ENCODE data around the gene RWDD2A.
"Not testable (repeated sequence)": the region's sequence is repeated elsewhere in the genome, so short reads cannot be mapped to it uniquely, and the experiment has no call there.

RWDD2A gene

DNA sequence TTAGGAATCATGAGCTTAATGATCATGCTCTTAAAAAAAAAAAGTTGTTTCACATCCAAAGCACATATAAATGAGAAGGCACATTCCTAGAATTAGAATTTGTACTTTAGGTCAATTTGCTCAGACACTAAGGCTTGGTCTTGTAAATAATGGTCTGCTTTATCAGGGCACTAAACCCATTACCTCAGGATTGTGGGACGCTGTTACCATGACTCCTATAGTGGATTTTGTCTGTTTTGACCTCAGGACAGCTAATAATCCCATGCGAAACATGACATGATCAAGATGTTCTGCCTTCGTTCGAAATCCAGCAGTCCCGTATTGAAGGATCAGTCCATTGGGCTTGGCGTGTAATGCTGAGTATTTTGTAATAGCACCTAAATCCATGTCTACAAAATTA is 2.5 kb upstream of the RWDD2A start:
- Histone ChIP-seq H3K36me3 (ENCODE audit: control insufficient read depth in 1 of 2, insufficient read depth in 2 of 2, low read length in 2 of 2) (peaks cover 8 to 22% of the 10 kb centered on the region in 2 experiments), H3K4me1 (ENCODE audit: control insufficient read depth in 1 of 2, insufficient read depth in 2 of 2, low read length in 2 of 2) (peaks cover 5 to 8% of the 10 kb centered on the region in 2 experiments), H3K79me2 (ENCODE audit: control insufficient read depth, insufficient read depth, low read length, poor library complexity) (peaks cover 10% of the 10 kb centered on the region), H2BK12ac (ENCODE audit: low read length) (no peak overlapping the region), H3K4me3 (ENCODE audit: low read depth, low read length) (no peak overlapping the region), H3K27ac (ENCODE audit: low read depth, low read length) (no peak overlapping the region), H2AFZ (ENCODE audit: insufficient read depth, low read length, poor library complexity) (no peak overlapping the region), H2BK120ac (ENCODE audit: insufficient read depth, low read length, poor library complexity) (no peak overlapping the region), H4K12ac (ENCODE audit: low read depth, low read length) (no peak overlapping the region), H3K23ac (ENCODE audit: low read length) (no peak overlapping the region), H3K4me2 (ENCODE audit: low read length) (no peak overlapping the region), H2AK5ac (ENCODE audit: low read length) (no peak overlapping the region), H3K18ac (ENCODE audit: low read length) (no peak overlapping the region), H3K14ac (ENCODE audit: low read length) (no peak overlapping the region), H4K91ac (ENCODE audit: low read depth, low read length) (no peak overlapping the region), H2BK5ac (ENCODE audit: low read depth, low read length, poor library complexity) (no peak overlapping the region), H3K79me1 (ENCODE audit: low read length) (peaks cover 9% of the 10 kb centered on the region), H3K9ac (ENCODE audit: low read length) (no peak overlapping the region), H4K8ac (ENCODE audit: low read depth, low read length) (no peak overlapping the region), H3K9me3 (ENCODE audit: insufficient read depth, low read depth, low read length) (peaks cover 2% of the 10 kb centered on the region), H3K4ac (ENCODE audit: low read depth, low read length) (peak overlapping the region; percentile 15), H3K27me3 (ENCODE audit: insufficient read depth, low read length) (no peaks in the 10 kb centered on the region)
- WGBS (ENCODE audit: extremely low coverage, insufficient coverage, insufficient read length) = no CpG with 5 or more reads among the region's 6 CpGs
- DNase-seq = no peak

GRCh38 chr6:83191974-83192373 is 1.2 kb upstream of the RWDD2A start:
- WGBS (ENCODE audit: extremely low coverage, insufficient coverage, insufficient read length) = no CpG with 5 or more reads among the region's 18 CpGs
- not testable (repeated sequence) for H3K9ac ChIP-seq (ENCODE audit: low read length); H4K12ac ChIP-seq (ENCODE audit: low read depth, low read length); H3K14ac ChIP-seq (ENCODE audit: low read length); H4K91ac ChIP-seq (ENCODE audit: low read depth, low read length); H3K27me3 ChIP-seq (ENCODE audit: insufficient read depth, low read length); H2AFZ ChIP-seq (ENCODE audit: insufficient read depth, low read length, poor library complexity); H3K79me1 ChIP-seq (ENCODE audit: low read length); H2BK12ac ChIP-seq (ENCODE audit: low read length); H3K27ac ChIP-seq (ENCODE audit: low read depth, low read length); H3K4me3 ChIP-seq (ENCODE audit: low read depth, low read length); H2BK120ac ChIP-seq (ENCODE audit: insufficient read depth, low read length, poor library complexity); H3K23ac ChIP-seq (ENCODE audit: low read length); H3K4me1 ChIP-seq (ENCODE audit: control insufficient read depth in 1 of 2, insufficient read depth in 2 of 2, low read length in 2 of 2); H2AK5ac ChIP-seq (ENCODE audit: low read length); H3K18ac ChIP-seq (ENCODE audit: low read length); H3K9me3 ChIP-seq (ENCODE audit: insufficient read depth, low read depth, low read length); H4K8ac ChIP-seq (ENCODE audit: low read depth, low read length); H2BK5ac ChIP-seq (ENCODE audit: low read depth, low read length, poor library complexity)
- peak overlapping the region; percentile 70 for H3K4me2 ChIP-seq (ENCODE audit: low read length)
- H3K36me3 ChIP-seq (ENCODE audit: control insufficient read depth in 1 of 2, insufficient read depth in 2 of 2, low read length in 2 of 2) = peaks cover 4 to 19% of the 10 kb centered on the region in 2 experiments
- peak overlapping the region; percentile 88 for H3K4ac ChIP-seq (ENCODE audit: low read depth, low read length)
- peaks cover 10% of the 10 kb centered on the region for H3K79me2 ChIP-seq (ENCODE audit: control insufficient read depth, insufficient read depth, low read length, poor library complexity)
- DNase-seq = peak in 1 of 2 donors; percentile 8

DNA sequence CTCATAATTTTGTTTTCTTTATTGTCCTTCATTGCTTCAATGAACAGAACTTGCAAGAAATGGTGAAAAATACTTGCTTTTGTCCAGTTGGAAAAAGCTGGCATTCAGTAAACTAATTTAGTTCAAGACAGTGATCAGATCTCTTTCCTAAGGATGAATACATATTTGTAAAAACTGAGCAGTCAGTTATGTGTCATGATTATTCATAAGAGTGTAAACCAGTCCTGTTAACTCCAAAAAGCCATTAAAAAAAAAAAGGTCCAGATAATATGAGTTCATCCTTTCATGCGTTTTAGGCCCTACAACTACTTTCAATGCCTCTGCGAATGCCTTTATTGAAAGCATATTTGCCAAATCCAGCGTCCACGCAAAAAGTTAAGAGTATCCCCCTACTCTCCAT is 701 bp upstream of the RWDD2A start:
- H3K4me2 ChIP-seq (ENCODE audit: low read length) = peak overlapping the region; percentile 70

DNA sequence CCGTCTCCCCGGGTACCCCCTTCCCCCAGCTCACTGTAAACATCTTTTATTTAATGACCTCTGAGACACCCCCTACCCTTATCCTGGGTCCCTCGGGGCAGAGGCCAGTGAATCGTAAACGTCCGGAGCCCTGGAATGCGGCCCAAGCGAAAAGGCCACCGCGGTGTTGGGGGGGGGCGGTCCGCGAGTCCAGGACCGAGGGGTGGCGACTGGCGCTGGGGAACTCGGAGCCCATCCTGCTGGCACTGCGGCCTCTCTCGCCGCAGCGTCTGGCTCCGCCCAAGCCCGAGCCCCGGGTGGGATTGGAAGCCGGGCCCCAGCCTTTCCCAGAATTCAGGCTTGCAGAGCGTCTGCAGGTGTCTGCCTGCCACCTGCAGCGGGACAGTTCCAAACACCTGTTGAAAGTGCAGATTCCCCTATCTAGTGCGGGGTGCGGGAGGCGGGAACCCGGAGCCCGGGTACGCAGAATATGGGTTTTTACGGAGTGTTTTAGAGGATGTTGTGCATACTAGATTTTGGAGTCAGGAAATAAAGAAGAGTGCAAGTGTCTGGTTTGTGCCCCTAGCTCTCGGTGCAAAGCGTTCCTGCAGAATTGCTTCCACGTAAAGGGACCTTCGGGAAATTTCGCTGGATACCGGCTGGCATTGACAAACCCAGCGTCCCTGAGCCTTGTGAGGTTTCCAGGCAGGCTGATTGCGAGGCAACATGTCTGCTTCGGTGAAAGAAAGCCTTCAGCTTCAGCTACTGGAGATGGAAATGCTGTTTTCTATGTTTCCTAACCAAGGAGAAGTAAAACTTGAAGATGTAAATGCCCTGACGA is 800 bp downstream of the RWDD2A start:
- Histone ChIP-seq H2AFZ (ENCODE audit: insufficient read depth, low read length, poor library complexity) (peak overlapping the region; percentile 65), H3K79me1 (ENCODE audit: low read length) (peaks cover 9% of the 10 kb centered on the region), H3K23ac (ENCODE audit: low read length) (no peak overlapping the region), H4K8ac (ENCODE audit: low read depth, low read length) (peak overlapping the region; percentile 74), H3K4me1 (ENCODE audit: control insufficient read depth in 1 of 2, insufficient read depth in 2 of 2, low read length in 2 of 2) (peaks cover 5 to 6% of the 10 kb centered on the region in 2 experiments), H3K4ac (ENCODE audit: low read depth, low read length) (peak overlapping the region; percentile 60), H3K27ac (ENCODE audit: low read depth, low read length) (no peak overlapping the region), H2BK120ac (ENCODE audit: insufficient read depth, low read length, poor library complexity) (peak overlapping the region; percentile 6), H3K4me2 (ENCODE audit: low read length) (peak overlapping the region; percentile 88), H4K12ac (ENCODE audit: low read depth, low read length) (peak overlapping the region; percentile 17), H2AK5ac (ENCODE audit: low read length) (no peak overlapping the region), H3K4me3 (ENCODE audit: low read depth, low read length) (peak overlapping the region; percentile 82), H2BK5ac (ENCODE audit: low read depth, low read length, poor library complexity) (no peak overlapping the region), H2BK12ac (ENCODE audit: low read length) (no peak overlapping the region), H3K9ac (ENCODE audit: low read length) (peak overlapping the region; percentile 92), H3K14ac (ENCODE audit: low read length) (peak overlapping the region; percentile 68), H3K18ac (ENCODE audit: low read length) (peak overlapping the region; percentile 39), H3K79me2 (ENCODE audit: control insufficient read depth, insufficient read depth, low read length, poor library complexity) (peaks cover 10% of the 10 kb centered on the region), H4K91ac (ENCODE audit: low read depth, low read length) (peak overlapping the region; percentile 20), H3K36me3 (ENCODE audit: control insufficient read depth in 1 of 2, insufficient read depth in 2 of 2, low read length in 2 of 2) (peaks cover 0 to 12% of the 10 kb centered on the region in 2 experiments), H3K27me3 (ENCODE audit: insufficient read depth, low read length) (no peaks in the 10 kb centered on the region), H3K9me3 (ENCODE audit: insufficient read depth, low read depth, low read length) (no peaks in the 10 kb centered on the region)
- WGBS (ENCODE audit: extremely low coverage, insufficient coverage, insufficient read length) = no CpG with 5 or more reads among the region's 44 CpGs
- DNase-seq = peak; percentile 11 to 40

More for the DNA sequence above, 701 bp upstream of the RWDD2A start:
- Histone ChIP-seq H3K79me1 (ENCODE audit: low read length) (peaks cover 9% of the 10 kb centered on the region), H3K79me2 (ENCODE audit: control insufficient read depth, insufficient read depth, low read length, poor library complexity) (peaks cover 10% of the 10 kb centered on the region), H4K91ac (ENCODE audit: low read depth, low read length) (peak overlapping the region; percentile 86), H2BK12ac (ENCODE audit: low read length) (no peak overlapping the region), H3K27ac (ENCODE audit: low read depth, low read length) (no peak overlapping the region), H2BK5ac (ENCODE audit: low read depth, low read length, poor library complexity) (no peak overlapping the region), H3K23ac (ENCODE audit: low read length) (no peak overlapping the region), H3K36me3 (ENCODE audit: control insufficient read depth in 1 of 2, insufficient read depth in 2 of 2, low read length in 2 of 2) (peaks cover 2 to 17% of the 10 kb centered on the region in 2 experiments), H3K9me3 (ENCODE audit: insufficient read depth, low read depth, low read length) (no peaks in the 10 kb centered on the region), H3K4me3 (ENCODE audit: low read depth, low read length) (peak overlapping the region; percentile 82), H2AFZ (ENCODE audit: insufficient read depth, low read length, poor library complexity) (no peak overlapping the region), H4K12ac (ENCODE audit: low read depth, low read length) (peak overlapping the region; percentile 31), H3K18ac (ENCODE audit: low read length) (no peak overlapping the region), H3K9ac (ENCODE audit: low read length) (peak overlapping the region; percentile 93), H2AK5ac (ENCODE audit: low read length) (no peak overlapping the region), H3K14ac (ENCODE audit: low read length) (no peak overlapping the region), H3K27me3 (ENCODE audit: insufficient read depth, low read length) (no peaks in the 10 kb centered on the region), H2BK120ac (ENCODE audit: insufficient read depth, low read length, poor library complexity) (peak overlapping the region; percentile 86), H3K4ac (ENCODE audit: low read depth, low read length) (peak overlapping the region; percentile 94), H3K4me1 (ENCODE audit: control insufficient read depth in 1 of 2, insufficient read depth in 2 of 2, low read length in 2 of 2) (peaks cover 5 to 6% of the 10 kb centered on the region in 2 experiments), H4K8ac (ENCODE audit: low read depth, low read length) (peak overlapping the region; percentile 98)
- peak in 1 of 2 donors; percentile 38 for DNase-seq
- no CpG with 5 or more reads among the region's 4 CpGs for WGBS (ENCODE audit: extremely low coverage, insufficient coverage, insufficient read length)
